HUDEP-2 (cell line): ENCODE measurements around the gene TSPYL2.

Source experiments
- DNase-seq, 76 experiments: peaks; one replicate each; lab custom pipeline; 2025; ENCODE audit not compliant: unreplicated experiment in 76 of 76; lab: John Stamatoyannopoulos, UW

TSPYL2 gene

DNA sequence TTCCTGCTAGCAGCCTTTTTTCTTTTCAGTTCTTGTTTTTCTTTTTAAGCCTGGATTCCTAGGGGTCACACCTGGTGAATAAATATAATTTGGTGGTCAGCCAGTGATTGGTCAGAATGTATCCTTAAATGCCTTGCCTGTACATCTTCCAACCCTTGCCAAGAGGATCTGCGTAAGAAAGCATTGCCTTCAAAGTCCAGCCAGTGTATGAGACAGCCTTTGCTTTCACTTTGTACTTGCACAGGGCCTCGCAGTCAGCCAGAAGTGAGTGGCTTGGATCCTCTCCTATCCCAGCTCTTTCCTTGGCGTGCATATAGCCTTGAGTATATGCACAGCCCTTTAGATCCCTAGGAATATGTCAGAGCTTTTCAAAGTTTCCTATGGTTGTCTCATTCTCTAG is 33.9 kb downstream of the TSPYL2 start:
- no peak for DNase-seq

DNA sequence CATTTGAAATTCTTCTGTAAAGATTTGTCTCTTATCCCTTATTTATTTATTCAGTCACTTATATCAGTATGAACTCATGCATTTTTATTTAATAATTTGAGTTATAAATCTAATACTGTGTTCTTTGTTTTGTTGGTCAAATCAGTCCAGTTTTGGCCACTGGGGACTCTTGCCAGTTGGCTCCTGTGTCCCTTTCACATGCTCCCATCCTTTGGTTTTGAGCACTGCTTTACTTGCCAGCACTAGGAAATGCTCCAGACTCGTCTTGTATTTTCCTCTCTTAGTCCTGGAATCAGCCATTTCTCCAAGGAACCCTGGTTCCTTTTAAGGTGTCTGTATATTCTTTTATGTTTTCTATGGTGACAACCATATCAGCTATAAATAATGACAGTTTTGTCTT is 39.8 kb downstream of the TSPYL2 start:
- no peak for DNase-seq

DNA sequence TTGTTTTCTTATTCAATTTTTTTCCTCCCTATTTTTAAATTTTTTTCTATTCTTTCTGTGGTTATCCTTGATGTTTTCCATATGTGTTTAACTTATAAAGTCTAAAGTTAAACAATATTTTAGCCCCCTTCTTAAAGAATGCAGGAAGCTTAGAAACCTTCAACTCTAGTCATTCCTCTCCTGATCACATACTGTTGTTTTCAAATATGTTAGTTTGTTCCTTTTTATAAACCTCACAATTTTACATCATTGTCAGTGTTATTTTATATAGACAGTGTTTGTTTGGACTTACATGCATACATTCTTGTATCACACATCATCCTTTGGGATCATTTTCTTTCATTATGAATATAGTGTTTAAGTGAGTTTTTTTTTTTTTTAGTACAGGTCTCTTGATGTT is 43.3 kb downstream of the TSPYL2 start:
- DNase-seq: no peak

DNA sequence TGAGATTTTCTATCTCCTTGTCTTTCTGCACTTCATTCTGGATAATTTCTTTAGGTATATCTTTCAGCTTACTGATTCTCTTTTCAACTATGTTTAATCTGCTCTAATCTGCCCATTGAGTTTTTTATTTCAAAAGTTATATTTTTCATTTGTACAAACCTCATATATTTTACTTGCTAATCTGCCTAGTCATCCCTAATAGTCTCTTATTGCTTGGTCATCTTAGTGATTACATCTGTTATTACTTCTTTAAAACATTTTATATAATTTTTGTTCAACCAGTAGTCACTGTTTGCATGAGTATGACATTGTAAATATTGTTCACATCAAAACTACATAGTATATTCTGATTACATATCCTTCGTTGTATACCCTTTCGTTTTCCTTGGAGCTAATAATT is 44.2 kb downstream of the TSPYL2 start:
- no peak for DNase-seq

DNA sequence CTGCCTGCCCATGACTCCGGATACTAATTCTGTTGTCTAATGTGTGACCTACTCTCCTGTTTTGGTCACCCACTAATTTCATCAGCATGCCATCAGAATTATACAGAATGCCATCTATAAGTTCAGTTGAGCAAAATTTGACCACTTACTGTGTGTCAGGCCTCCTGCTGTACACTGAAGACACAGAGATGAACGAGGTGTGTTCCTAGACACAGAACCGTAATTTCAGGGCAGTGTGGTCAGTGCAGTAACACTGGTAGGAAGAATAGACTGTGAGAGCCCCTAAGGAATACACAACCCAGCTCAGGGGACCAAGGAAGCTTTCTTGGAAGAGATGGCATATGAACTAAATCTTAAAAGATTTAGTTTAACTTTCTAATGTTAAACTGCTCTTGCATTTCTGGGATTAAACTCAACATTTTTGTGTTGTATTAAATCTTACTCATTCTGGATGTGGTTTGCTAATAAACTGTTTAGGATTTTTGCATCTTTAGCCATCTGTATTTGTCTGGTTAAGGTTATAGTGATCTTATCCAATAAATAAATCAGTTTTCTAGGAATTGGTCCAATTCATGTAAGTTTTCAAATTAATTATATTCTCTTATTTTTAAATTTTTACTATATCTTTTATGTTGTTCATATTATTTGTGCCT is 46.1 kb downstream of the TSPYL2 start:
- no peak for DNase-seq

DNA sequence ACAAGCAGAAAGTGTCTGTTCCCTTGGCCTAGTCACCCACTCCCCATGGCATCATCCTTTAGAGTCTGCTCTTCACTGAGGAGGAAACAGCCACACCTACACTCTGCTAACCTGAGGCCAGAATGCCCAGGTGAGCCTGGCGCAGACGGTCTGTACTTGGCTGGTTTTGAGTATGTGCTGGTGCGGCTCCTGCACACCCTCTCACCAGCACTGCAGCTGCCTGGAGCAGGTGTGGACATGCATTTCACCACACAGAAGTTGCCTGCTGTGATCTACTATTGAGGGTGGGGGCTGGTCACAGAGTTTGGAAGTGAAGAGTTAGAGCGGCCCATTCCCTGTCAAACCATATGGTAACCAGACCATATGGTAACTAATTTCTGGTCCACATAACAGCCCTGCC is 51.2 kb downstream of the TSPYL2 start:
- DNase-seq: no peak

DNA sequence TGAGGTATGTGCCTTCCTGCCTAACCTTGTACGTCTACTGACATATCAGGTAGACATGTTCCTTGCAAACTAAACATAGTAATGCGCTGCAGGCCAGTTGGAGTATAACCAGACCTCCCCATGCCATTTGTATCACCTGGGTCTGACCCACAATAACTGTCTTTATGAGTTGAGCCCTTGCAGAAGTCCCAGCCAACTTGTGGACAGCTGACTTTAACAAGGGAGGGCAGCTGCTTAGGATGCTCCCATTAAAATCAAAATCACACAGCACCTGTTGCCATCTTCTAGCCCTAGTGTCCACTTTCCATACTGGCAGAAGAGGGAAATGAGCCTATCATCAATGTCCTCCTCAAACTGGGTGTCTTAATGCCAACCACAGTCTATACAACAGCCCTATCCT is 53.4 kb downstream of the TSPYL2 start:
- DNase-seq: no peak
